Measurements from ENCODE around the gene DBF4B.
"Not testable (repeated sequence)": the region's sequence is repeated elsewhere in the genome, so short reads cannot be mapped to it uniquely, and the experiment has no call there.

The DBF4B gene

DNA sequence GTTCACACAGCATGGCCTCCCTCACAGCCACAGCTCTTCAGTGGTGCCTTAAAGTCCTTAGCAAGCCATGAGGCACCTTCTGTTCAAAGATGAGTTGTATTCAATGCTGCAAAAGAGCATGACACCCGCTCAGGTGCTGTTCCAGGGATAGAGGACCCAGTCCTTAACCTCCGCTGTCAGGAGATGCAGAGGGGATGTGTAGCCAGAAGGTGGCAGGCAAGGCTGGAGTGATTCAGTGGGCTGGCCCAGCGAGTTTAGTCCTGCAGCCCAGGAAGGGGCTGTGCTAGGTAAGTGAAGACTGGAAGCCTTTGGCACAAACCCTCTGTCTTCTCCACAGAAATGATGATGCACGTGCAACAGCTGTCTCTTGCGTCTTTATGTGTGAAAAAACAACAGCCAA is 25.3 kb downstream of the DBF4B start:
- peak; percentile 27 to 52 for DNase-seq

DNA sequence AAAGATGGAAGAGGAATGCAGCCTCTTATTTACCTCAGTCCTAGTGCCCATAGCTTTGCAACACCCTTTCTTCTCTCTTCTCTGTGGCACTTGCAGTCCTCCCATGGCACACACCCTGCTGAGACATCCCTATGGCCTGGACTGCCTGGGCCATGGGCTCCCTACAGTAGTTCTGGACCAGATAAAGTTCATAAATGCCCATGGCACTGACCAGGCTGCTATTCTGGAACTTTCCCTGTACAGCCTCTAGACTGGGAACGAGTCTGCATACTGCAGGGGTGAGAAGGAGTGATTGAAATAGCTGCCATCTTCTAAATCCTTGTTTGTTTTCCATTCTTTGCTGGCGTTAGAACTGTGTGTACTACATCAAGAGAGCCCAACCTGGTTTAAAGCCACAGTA is 25.8 kb downstream of the DBF4B start:
- DNase-seq, result no peak

DNA sequence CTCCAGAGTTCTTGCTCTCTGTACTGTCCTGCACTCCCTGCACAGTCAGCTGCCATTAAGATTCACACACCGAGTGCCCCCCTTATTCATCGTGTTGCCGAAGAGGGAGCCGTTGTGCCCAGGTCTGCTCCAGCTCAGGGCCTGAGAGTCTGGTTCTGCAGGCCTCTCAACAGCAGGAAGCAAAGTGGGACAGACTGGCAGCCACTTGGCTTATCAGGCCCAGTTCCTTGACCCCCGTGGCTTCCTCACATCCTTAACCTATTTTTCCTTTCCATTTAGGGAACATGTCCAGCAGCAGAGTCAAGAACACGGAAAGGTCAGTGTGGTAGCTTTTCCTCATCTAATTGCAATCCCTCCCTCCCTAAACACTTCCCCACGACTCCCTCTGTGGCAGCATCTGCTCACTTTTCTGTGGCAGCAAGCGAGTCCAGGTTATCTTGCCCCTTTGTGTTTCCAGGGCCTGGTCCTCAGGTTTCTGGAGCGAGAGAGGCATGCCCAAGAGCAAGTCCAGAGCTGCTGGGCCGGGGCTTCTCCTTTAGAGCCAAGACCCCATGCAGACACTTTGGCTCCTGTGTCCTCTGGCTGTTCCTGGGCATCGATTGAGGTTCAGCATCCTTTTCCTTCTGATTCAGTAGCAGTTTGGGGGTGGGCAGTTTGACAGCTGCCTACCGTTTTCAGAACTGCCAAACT is 28.2 kb downstream of the DBF4B start:
- no peak for DNase-seq

DNA sequence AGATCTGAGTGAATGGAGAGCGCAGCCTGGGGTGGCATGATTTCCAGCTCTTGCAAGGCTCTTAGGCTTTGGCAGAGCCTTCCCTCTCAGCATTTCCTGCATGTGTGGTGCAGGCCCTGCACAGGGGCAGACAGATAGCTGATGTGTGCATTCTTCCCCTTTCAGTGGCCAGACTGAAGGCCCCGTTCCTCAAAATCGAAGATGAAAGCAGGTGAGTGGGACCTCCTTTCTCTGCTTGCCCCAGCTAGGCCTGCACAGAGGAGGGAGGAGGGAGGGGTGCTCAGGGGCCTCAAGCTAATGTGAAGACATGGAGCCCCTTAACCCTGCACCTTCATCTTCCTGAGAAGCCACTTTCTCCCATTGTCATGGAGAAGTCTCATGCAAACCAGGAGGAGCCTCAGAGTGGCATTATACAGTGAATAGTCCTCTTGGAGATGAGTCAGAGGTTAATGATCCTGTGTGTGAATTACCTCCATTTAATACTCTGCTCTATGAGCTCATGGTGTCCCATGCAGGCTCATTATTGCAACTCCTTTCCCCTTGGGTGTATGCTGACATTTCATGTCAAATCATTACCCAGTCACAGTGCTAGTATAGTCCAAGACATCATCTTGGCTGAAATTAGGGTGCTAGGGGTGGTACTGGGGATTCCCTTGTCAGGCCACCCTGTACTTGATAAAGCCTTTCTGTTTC is 29.9 kb downstream of the DBF4B start:
- DNase-seq, result no peak

DNA sequence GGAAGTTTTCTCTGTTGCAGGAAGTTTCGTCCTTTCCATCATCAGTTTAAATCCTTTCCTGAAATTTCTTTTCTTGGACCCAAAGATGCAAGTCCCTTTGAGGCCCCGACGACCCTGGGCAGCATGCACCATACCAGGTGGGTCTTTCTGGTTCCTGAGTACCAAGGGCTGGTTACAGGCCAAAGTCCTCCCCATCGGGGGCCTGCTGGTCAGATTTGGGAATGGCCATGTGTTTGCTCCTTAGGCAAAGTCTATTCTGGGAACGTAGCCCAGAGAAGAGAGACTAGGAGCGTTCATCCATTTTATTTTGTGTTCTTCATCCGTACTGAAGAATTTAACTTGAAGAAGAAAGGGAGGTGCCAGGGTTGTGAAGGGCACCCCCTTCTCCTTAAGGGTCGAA is 32.9 kb downstream of the DBF4B start:
- no peak for DNase-seq

DNA sequence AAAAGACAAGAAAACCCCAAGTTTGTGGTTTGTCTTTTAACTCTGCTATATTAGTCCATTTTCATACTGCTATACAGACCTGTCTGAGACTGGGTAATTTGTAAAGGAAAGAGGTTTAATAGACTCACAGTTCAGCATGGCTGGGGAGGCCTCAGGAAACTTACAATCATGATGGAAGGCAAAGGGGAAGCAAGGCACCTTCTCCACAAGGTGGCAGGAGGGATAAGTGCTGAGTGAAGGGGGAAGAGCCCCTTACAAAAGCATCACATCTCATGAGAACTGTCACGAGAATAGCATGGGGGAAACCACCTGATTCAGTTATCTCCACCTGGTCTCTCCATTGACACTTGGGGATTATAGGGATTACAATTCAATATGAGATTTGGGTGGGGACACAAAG is 36.8 kb downstream of the DBF4B start:
- no peak for DNase-seq

DNA sequence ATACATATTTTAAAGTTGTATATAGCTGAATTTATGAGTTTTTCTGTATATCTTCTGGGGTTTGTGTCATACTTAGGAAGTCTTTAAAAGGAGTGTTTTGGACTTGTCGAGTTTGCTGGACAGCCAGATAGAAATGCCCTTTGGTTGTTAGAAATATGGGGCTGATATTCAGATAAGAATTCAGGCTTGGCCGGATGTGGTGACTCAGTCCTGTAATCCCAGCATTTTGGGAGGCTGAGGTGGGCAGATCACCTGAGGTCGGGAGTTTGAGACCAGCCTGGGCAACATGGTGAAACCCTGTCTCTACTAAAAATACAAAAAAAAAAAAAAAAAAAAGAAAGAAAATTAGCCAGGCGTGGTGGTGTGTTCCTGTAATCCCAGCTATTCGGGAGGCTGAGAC is 37.3 kb downstream of the DBF4B start:
- not testable (repeated sequence) for DNase-seq

DNA sequence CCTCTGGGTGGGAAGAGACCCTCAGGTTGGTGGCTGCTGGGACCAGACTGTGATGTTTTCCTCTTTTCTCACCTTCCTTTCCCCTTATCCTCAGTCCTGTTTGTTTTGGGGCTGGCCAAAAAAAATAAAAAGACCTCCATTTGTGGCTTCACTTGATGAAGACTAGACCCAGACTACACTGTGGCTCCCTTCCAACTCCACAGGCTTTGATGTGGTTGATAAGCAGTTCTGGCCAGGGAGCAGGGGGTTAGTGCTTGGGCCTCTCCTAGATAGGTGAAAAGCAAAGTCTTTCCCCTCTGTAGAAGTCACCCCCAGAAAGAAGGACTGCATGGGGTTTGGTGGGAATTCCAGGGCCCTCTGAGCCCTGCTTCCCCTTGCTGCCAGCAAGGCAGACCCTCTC is 39.1 kb downstream of the DBF4B start:
- no peak for DNase-seq

DNA sequence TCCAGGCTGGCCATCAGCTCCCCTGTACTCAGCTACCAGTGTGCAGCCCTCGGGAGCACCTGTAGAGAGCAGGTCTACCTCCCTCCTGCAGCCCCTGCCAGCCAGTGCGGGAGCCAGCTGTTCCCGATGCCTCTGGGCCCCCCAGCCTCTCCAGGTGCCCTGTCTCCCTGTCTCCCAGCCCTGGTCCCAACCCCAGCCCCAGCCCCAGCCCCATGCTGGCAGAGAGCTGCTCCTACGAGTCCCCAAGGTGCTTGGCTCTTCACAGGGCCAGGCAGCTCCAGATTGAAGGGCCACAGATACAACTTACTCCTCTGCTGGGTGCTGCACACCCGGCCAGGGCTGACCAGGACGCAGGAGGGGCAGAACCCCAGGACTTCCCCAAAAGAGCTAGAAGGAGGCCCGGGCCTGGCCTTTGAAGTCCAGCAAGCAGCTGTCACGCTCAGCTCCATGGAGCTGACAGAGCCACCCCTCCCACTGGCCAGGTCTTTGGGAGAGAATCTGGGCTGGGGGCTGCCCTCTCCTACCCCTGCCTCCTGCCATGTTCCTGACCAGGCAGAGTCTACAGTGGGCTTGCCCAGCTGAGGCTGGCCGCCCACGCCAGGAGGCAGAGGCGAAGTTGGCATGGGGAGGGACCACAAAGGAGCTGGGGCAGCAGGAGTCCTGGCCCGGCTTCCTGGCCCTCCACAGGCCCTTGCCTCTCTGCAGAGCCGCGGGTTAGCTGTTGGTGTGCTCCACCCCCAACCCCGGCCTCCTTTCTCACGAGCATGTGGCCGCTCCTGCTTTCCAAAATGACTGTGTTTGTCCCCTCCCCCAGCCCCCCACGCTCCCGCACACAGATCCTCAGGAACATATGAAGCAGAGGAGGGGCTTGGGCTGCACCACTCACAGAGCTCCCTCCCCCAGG is 40.9 kb downstream of the DBF4B start:
- DNase-seq, result no peak

DNA sequence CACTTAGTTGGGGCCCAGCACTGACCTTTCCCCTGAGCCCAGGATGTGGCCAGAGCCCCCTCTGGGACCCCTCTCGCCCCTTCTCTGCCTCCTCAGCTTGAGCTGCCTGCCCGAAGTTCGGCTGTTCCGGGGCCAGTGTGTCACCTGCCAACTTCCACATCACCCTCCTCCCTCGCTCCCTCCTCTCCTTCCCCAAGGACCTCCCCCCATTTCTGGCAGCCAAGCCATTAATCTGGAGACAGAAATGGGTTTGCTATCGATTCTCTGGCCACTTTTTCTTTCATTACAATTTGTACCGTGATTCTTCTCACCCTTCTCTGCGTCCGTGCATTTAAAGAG is 41.5 kb downstream of the DBF4B start:
- DNase-seq, result no peak

DNA sequence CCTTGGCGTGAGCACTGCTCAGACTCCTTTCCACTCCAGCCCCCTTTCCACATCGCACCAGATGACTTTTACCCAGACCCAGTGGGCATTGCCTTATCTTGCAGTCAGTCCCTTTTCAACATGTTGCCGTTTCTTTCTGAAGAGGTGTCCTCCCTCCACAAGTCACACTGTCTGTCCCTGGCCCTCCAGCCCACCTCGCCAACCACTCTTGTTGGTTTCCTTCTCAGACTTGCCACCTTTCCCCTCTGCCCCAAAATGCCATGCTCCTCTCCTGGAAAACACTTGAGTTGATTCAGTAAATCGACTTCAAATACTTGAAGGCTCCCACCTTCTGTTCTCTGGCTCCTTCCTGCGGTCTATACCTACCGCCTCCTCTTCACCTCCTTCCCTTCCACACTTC is 42.9 kb downstream of the DBF4B start:
- no peak for DNase-seq

DNA sequence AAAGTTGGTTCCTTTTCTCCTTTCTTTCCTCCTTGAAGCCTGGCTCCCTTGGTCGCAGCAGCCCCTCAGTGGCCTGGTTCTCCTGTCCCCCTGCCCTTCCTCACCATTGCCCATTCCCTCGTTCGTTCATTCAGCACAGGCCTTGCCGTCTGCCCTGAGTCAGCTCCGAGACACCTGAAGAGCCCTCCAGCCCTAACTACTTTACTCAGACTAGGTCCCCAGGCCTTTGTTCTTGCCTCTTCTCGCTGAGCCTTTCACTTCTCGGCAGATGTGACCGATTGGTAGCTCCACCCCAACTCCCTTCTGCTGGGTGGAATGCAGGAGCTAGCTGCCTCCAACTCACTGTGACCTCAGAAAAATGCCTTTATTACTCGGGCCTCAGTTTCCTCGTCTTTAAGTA is 43.3 kb downstream of the DBF4B start:
- DNase-seq, result no peak

DNA sequence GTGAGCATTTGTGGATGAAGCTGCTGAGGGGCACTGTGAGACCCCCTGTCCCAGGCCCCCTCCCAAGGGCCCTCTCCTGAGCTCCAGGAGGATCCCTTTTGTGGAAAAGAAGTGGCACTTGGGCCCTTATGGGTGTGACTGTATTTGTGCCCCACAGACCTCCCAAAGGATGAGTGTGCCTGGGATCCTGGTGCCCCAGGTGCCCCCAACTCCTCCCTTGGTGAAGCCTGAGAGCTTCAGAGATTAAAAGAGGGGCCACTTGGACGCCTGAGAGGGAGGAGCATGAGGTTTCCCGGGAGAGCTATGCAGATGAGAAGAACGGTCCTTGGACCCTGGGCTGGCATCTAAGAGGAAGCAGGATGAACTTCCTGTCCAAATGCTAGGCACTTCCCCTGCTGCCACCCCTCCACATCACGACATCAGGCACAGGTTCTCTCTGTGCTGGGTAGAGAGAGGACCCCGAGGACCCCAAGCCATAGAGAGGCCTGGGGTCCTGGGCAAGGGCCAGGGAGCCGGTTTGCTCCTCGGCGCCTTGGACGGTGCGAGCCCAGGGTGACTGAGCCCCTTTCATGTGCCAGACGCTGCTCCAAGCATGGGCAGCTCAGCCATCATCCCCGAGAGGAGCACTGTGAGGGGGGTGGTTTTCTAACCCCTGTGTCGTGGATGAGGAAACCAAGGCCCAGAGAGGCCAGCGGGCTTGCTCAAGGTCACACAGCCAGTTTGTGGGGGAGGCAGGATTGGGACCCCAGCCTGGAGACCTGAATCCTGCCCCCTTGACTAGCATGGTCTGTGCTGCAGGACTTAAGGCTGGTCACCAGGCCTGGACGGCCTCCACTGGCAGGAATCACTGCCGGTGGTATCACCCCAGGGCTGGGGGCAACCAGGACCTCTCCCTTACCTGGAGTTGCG is 44.7 kb downstream of the DBF4B start:
- DNase-seq, result no peak

DNA sequence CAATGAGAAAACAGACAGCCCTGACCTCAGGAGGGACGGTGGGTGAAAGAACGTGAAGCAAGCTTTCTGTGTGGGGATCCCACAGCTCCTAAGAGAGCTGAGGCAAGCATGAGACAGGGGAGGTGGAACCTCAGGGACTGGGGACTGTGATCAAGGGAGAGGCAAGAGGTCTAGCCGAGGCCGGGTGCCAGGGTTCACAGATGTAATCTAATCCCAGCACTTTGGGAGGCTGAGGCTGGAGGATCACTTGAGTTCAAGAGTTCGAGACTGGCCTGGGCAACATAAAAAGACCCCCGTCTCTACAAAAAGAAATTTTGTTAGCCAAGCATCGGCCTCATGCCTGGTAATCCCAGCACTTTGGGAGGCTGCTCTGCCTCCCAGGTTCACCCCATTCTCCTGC is 45.8 kb downstream of the DBF4B start:
- DNase-seq, result no peak

DNA sequence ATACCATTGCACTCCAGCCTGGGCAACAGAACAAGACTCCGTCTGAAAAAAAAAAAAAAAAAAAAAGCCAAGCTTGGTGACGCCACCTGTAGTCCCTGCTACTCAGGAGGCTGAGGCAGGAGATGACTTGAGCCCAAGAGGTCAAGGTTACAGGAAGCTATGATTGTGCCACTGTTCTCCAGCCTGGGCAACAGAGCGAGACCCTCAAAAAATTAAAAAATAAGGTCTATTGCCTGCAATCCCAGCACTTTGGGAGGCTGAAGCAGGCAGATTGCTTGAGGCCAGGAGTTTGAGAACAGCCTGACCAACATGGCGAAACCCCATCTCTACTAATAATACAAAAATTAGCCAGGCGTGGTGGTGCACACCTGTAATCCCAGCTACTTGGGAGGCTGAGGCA is 46.7 kb downstream of the DBF4B start:
- DNase-seq, result not testable (repeated sequence)

DNA sequence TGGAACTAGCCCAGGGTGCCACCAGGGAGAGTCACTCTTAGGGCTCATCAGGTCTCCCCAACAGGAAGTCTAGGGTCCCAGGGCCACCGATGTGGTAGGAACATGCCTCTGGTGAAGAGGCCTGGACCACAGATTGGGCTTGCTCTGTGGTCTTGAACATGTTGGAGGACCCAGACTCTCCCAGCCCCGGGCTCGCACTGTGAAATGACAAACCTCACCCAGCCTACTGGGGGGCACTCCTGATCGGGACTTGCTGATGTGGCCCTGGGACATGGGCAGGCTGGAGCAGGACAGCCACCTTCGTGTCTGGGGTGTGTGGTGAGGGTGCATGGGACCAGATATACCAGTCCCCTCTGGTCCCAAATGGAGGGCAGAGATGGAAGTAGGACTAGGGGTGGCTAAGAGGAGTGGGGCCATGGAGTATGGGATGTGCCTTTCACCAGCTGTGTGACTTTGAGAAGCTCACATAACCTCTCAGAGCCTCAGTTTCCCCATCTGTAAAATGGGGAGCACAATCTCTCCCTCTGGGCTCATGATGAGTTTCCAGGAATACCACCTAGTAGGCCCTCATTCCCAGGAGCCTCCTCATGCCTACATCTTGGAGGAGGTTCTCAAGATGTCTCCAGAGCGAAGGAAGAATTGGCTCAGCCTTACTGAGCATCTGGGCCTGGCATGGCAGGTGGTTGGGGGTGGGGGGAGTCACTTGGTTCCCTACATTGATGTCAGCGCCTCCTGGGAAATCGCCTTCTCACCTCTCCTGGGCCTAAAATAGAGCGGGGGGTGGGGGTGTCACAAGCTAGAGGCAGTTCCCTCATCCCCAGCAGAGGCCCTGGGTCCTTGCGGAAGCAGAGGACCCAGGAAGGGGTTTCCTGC is 48.8 kb downstream of the DBF4B start:
- DNase-seq, result no peak

DNA sequence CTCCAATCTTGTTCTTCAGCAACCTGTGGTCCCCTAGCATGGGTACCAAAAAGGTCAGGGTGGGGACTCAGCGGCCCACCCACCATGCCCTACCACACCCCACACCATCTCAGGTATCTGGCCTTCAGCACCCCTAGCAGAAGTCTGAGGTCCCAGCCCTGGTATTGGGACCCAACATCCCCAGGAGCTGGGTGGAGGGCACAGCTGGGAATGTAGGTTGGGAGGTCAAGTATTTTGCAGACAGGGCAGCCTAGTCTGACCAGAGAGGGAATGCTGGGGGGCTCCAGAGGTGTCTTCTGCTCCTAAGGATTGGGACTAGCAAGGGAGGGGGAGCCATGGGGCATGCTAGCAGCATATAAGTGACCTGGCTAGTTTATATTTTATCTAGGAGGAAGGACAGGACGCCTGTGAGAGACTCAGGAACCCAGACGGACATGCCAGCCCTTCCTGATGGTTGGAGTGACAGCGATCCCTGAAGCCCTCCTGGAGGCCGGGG is 49.5 kb downstream of the DBF4B start:
- DNase-seq, result no peak

DNA sequence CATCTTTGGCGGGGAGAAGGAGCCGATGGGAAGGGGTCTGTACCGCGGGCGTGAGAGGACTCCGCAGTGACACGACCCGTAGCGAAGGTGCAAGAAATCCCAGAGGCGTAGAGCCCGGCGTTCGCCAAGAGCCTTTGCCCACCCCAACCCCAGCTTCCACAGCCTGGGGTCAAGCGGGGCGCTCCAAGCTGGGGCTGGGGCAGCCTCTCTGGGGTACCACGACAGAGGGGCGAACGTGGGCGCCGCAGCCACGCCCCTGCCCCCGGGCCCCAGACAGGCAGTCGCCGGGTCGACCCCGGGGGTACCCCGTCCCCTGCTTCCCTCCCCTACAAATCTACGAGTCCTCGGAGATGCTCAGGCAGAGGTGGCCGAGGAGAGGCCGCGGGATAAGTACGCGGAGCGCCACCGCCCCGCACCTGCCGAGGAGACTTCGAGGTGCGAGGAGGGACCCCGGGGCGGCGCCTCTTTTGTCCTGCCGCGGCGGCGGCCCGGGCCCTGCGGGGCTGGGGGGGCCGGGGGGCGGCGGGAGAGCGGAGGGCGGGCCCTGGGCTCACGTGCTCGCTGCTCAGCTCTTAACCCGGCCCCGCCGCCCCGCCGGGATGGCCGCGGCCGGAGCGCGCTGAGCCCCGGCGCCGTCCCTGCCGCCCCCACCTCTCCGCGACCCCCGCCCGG is 50.1 kb downstream of the DBF4B start, which contains the start of gene ADAM11:
ADAM11 (plus strand) TSS at position 575 of the 672 bp plus-strand sequence. CDS start 212 bp downstream, outside the sequence.
- peak in 1 of 2 experiments; percentile 55 for DNase-seq

DNA sequence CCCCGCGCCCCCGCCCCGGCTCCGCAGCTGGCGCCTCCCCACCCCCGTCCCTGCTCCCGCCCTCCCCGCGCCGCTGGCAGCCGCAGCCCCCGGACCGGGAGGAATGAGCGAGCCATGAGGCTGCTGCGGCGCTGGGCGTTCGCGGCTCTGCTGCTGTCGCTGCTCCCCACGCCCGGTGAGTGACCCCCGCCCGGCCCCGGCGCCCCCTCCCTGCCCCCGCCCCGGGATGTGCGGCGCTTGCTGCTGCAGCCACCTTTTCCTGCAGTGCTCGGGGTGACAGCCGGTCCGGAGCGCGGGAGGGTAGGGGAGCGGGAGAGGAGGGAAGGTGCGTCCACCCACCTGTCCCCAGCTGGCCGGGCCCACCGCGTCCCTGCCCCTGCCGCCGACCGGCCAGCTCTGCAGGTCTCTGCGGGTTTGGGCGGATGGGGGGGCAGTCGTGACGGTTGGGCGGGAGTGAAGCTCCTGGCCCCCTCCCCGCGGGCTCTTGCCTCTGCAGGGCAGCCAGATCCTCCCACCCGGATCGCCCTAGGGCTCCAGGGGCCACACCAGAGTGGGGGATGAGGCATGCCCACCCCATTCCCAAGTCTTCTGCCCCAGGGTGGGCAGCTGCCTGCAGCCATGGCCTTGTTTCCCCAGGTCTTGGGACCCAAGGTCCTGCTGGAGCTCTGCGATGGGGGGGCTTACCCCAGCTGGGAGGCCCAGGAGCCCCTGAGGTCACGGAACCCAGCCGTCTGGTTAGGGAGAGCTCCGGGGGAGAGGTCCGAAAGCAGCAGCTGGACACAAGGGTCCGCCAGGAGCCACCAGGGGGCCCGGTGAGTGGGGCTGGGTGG is 50.8 kb downstream of the DBF4B start:
- peak in 1 of 2 experiments; percentile 62 for DNase-seq

DNA sequence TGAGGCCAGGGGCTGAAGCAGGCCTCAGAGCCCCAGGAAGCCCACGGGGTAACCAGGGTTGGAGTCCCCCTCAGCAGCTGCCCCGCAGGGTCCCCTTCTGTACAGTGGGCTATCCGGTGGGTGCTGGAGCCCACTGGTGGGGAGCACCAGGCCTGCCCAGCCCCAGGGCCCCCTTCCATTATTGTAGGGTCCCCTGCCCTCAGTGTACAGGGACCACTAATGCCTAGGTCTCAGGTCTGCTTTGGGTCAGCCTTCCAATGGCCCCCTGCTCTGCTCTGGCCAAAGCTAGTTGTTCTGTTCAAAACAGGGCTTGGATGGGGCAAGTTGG is 51.4 kb downstream of the DBF4B start:
- DNase-seq, result no peak
